Stimulated activated CD8-positive, alpha-beta memory T cell treated with anti-CD3 and anti-CD28 coated beads, Interleukin-4, amount 100 ng/mL, for 4 hours (primary cell): ENCODE measurements around the gene QSOX2.

Experiments used
- DNase-seq, 2 donors: peaks; one replicate each; pipeline ENCODE4 v3.0.0-alpha.2; 2020; ENCODE audit warnings: low read depth in 2 of 2, low spot score in 1 of 2

The QSOX2 gene

DNA sequence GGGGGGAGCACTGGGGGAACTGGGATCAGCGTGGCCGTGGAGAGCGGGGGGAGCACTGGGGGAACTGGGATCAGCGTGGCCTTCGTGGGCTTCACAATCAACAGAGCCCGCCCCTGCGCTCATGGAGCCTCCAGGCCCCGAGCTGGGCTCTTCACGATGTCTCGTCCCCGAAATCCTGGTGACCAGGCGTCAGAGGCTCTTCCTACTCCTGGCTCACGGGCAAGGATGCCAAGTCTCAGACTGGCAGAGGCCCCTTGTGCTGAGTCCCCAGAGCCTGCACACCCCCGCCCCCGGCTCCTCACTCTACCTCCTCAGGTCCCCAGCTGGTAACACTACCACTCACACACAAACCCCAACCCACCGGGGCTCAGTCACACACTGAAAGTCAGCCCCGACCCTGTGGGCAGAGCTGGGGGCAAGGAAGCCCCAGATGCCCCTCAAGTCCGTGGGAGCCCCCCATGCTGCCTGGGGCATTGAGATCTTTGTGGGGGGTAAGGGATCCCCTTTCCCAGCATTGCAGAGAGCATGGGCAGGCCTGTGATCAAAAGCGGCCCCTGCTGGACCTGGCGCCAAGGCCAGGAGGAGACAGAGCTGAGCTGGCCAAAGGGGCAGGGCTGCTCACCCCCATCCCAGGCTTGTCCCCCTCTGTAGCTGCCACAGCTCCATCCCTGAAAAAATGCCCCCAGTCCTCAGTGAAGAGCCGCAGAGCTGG lies 67.4 kb downstream of the QSOX2 start:
- no peak for DNase-seq

DNA sequence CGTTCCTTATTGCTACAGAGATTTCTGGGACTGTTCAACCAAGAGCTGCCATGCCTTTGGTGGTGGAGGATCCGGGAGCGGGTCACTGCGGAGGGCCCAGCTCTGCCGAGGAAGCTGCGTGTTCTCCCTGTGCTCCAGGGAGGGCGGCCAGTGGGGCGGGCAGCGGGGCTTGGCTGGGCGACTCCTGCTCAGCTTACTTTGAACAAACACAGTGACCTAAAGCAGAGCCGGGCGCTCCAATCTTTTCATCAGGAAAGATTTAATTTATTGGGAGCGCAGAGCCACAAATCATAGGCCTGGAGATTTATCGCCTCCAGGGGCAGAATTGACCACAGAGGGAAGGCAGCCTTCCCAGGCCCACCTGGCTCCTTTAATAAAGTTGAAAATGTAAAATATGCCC lies 68.4 kb downstream of the QSOX2 start:
- no peak for DNase-seq

DNA sequence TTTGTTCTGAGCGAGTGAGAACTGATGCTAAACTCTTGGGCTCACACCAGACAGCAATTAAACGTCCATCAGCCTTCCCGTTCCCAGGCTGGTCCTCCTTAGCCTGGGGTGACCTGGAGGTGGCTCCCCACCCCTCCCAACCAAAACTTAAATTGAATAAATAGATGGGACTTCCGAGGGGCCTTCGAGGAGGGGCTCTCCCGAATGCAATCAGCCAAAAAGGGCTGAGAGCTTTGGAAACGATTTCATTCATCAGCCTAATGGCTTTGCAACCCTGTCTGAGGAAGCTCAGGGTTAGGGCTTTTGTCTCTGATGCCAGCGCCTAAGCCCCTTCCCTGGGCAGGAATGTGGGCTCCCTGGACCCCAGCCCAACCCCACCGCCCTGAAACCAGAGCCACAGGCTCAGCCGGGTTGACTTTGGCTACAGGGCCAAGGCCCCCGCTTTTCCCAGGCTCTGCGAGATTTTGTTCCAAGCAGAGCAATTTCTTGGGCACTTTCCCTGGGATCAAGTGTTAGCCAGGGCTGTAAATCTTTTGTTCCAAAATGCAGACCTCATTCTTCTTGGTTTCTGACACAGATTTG lies 69.9 kb downstream of the QSOX2 start:
- DNase-seq = no peak

DNA sequence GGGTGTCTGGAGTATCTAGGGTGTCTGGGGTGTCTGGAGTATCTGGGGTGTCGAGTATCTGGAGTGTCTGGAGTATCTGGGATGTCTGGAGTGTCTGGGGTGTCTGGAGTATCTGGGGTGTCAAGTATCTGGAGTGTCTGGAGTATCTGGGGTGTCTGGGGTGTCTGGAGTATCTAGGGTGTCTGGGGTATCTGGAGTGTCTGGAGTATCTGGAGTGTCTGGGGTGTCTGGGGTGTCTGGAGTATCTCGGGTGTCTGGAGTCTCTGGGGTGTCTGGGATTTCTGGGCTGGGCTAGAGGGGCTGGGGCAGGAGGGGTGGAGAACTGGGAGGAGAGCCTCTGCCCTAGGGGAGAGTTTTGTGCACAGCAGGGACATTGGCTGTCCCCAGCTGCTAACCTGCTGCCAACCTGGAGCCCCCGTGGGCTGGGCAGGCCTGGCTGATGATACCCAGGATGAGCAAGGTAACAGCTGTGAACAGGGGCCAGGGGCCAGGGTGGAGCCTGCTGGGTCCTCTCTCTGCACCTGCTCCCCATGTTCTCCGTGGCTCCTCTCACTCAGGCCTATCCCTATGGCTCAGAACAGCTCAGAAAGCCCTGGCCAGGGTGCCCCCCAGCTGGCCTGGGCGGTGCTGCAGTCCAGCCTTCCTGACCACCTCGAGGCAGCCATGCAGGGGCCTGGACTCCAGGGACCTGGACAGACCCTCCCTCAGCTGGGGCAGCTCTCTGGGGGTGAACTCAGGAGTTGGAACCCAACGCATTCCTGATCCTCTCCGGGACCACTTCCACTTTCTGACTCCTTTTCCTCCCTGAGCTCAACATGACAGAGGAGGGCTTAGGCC lies 70.6 kb downstream of the QSOX2 start:
- DNase-seq = no peak

DNA sequence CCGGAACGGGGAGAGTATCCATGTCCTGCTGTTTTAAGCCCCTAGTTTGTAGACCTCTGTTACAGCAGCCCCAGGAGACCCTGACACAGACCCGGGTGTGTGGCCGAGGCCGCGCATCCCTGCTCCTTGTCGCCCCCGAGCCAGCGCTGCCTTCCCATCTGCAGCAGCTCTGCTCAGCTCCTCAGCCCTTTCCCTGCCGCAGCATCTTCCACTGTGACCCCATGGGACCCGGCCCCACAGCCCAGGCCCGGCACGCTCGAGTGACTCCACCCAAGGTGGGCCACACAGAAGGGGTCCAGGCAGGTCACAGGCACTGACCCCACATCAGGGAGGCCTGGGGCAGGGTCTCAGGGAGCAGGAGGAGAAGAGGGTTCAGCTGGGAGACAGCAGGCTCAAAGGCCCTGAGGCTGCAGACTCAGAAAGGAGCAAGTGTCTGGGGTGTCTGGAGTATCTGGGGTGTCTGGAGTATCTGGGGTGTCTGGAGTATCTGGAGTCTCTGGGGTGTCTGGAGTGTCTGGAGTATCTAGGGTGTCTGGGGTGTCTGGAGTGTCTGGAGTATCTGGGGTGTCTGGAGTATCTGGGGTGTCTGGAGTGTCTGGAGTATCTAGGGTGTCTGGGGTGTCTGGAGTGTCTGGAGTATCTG lies 71.8 kb downstream of the QSOX2 start:
- no peak for DNase-seq

DNA sequence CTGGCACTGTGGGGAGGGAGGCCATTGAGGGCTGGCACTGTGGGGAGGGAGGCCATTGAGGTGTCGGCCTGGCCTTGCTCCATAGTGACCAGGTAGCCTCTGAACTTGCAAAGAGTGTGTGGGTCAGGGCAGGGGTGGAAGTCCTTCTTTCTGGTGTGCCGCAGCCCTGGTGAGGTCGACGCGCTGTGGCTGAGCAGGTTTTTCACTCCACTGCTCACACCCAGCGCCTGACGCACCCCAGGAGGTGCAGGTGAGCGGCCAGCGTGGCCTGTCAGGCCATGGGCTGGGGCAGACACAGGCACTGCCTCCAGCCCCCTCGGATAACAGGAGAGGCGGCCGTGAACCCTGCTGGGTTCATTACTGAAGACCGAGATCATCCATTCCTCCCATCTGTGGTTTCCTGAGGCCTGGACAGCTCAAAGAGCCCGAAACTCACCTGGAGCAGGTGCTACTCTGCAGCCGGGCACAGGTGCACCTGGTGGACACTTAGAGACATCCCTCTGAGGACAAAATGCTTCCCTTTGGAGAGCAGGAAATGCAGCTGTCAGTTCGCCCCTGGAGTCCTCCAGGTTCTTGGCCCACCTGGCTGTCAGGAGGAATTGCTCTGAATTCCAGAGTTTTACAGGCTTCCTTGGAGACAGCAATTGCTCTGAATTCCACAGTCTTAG lies 73.1 kb downstream of the QSOX2 start:
- no peak for DNase-seq

DNA sequence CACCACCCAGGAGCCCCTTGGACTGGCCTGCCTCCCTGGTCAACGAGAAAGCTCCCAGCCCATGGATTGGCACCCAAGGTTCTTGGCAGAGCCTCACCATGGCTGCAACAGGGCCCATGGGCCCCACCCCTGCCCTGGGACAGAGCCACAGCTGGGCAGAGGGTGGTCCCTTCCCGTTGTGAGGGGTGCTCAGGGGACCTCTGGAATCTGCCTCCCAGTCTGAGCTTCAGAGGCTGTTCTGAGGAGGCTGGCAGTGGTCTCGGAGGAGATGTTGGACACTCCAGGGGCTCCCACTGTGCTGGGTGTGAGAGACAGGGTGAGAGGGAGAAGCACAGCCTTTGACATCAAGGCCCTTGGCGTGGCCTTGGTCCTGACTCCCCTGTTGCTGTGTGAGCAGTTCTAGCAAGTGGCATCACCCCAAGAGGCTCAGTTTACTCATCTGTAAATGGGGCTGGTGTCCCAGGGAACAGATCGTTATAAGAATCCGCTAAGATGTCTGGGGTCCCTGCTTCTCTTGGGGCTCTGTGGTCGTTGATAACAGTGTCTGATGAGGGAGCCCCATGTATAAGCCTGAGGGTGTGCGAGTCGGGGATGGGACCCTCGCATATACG lies 73.7 kb downstream of the QSOX2 start:
- DNase-seq = no peak

DNA sequence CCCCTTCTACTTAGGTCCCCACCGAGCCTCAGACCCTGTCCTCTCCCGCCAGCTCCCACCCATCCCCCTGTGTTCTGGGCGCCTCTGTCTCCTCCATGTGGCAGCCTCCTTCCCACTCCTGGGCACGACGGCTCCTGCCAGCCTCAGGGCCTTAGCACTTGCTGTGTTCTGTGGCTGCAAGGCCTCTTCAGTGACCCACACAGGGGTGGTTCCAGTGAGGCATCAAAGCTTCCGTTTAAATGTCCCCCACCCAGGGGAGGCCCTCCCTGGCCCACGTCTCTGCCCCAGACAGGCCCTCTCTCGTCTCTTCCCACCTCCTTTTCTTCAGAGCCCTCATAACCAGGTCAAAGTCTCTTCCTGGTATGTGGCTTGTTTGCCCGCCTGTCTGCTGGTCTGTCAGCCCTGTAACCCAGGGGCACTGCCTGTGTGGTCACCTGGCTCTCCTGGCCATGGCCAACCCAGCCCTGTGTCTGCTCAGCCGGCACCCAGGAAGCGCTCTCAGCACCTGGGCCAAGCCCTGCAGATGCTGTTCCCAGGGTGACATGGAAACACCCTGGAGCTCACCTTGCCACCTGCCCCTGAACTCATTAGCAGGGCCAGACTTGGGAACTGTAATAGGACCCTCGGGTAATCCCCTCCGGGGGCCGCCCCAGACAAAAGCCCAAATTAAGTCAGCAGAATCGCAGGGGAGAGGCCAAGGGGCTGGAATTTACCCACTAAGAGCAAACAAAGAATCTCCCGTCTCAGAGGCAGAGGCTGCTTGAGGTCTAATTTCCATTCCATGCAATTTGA lies 74.4 kb downstream of the QSOX2 start:
- no peak for DNase-seq

DNA sequence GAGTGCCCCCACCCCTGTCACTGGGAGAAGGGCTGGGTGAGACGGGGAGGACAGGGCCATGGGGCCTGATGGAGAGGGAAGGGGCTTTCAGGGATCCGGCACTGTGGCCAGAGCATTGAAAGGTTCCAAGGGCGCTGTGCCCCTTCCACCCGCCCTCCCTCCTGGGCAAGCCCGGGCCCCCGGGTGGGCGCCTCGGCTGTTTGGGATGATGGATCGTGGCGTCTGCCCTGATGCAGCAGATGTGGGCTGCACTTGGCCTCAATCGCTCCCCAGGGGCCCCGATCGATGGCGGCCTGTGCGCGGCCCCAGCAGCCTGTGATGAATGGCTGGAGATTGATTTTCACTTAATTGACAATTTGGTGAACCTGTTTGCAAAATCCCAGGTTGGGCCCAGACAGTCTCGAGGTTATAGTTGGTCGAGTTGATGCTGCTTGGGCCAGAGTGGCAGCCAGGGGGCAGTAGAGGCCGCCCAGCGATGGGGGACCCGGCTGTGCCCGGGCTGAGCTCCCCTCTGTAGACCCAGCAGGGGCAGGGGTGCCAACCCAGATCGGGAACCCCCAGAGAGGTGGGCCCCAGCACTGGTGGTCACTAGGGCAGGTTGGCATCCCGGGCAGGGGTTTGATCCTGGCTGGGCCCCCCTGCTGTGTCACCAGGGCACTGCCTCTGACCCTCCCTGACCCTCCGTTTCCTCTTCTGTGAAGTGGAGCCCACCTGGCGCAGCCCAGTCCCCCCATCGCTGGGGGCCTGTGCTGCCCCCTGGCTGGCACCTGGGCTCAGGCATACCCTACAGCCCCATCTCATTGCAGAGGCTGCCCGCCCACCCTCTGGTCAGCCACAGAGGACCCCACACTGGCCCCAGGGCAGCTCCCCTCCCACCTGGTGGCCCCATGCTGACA lies 75.4 kb downstream of the QSOX2 start:
- DNase-seq = no peak

DNA sequence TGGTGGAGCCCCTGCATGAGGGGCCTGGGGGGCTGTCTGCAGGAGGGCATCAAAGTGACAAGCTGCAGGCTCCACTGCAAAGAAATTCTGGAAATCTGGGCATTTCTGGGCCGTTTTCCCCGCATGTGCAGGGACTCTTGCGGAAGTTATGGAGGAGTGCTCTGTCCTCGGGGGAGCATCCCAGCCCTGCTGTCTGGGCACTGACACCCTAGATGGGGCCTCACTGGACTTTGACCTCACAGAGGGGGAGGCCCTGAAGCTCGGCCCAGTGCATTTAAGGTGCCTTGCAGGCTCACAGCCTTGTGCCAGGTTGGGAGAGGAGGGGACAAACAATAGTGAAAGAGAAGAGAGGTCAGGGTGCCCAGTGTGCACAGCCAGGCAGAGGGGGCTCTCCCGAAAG lies 76.1 kb downstream of the QSOX2 start:
- DNase-seq = no peak

DNA sequence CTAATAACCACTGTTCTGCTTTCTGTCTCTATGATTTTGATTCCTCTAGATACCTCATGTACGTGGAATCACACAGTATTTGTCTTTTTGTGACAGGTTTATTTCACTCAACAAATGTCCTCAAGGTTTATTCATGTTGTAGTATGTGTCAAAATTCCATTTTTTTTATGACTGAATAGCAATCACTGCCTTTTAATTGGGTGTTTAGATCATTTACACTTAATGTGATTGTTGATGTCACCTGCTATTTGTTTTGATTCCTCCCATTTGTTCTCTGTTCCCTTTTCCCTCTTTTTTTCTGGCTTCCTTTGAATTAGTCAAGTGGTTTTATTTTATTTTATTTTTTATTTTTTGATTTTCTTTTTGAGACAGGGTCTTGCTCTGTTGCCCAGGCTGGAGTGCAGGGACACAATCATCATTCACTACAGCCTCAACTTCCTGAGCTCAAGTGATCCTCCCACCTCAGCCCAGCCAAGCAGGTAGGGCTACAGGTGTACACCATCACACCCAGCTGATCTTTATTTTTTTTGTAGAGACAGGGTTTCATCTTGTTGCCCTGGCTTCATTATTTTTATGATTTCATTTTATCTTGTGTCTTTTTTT lies 82.3 kb downstream of the QSOX2 start:
- no peak for DNase-seq

DNA sequence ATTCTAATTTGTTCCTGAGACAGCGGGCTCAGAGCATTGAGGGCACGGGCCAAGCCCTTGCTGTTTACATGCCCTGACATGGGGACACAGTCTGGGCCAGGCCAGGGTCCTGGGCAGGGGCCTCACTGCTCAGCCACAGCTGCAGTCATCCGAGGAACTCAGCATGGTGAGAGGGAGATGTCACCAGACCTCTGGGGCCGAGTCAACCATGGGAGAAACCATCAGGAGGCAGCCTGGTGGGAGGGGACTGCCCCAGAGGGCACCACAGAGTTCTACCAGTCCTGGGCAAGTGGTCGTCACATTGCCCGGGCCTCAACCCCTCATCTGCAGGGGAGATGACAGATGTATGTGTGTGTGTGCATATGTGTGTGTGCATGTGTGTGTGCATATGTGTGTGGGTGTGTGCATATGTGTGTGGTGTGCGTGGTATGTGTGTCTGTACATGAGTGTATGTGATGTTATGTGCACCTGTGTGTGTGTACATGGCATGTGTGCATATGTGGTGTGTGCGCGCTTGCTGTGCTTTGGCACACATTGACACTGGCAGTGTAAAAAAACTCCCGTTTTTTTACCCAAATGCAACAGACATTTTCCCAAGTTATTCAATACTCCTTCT lies 84.5 kb downstream of the QSOX2 start:
- DNase-seq = no peak

DNA sequence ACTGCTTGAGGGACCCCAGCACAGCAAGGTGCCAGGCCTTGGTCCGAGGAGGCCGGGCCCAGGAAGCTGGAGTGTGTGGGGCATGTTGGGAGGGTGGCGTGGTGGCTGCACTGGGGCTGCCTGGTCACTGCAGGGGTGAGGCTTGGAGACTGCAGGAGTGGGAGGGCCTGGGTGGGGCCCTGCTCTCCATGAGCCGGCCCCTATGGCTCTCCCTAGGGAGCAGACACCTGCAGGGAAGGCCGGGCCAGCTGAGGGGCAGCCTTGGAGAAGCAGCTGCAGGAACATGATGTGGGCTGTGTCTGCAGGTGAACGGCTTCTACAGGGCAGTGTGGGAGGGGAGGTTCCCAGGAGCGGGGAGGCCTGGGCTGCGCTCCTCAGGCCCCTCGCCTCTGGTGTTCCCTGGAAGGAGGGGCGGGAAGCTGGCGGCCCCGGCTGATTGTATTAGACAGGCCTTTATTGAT lies 85.2 kb downstream of the QSOX2 start:
- no peak for DNase-seq

DNA sequence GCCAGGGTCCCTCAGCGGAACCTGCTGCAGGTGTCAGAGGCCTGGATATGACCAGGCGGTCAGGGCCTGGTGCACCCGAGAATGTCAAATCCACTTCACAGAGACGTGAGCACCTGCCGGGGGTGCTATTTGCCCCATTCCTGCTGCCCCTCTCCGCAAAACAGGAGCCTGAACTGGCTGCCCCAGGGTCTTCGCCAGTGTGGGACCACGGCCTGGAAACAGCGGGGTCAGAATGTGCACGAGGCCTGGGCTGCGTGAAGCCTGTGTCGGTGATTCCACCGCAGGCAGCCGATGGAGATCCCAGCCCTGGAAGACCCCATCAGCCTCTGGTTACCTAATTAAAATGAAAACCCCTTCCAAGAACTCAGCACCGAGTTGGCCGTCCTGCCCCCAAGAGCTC lies 85.8 kb downstream of the QSOX2 start:
- DNase-seq = no peak

DNA sequence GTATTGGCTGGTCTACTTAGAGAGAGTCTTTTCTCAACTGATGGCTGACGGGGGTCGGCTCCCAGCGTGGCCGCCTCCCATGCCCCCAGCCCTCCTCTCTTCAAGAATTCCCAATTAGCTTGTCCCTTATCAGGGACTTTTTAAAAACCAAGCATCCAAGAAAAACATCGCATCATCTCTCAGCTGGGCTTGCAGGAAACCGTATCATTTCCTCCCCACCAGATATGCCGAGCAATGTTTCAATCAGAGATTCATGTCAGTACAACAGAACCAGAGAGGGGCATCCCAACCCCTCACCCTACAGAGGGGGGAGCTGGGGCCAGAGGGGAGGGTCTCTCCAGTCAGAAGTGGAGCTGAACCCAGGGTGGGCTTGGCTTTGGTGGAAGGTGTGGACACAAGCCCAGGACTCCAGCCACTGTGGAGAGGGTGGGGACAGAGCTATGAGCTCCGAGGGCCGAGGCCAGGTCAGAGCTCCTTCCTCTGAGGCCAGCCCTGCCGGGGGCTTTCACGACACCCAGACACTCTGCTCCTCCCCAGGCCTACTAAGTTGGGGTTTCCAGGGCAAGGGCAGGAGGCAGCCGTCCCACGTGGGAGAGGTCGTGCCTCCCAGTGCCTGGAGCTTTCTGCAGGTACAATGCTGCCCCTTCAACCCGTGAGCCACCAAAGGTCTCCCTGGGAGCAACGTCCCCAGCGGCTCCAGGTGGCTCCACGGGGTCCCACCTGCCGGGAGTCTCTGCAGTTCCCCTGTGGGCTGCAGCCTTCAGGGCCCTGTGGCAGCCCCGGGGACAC lies 87.9 kb downstream of the QSOX2 start:
- no peak for DNase-seq
